HEK293 (cell line): ENCODE data around the gene CLDN14.

Experiments
- ZBTB21 ChIP-seq: fragments of 450-650 bp; formaldehyde crosslinking; IDR thresholded peaks from 2 replicates; pipeline ENCODE4 v1.5.1; 2017; ENCODE audit warnings: missing biosample characterization, missing genetic modification characterization
- ZBTB6 ChIP-seq: fragments of 450-650 bp; formaldehyde crosslinking; IDR thresholded peaks from 2 replicates; pipeline ENCODE4 v1.5.1; 2017; ENCODE audit warnings: missing biosample characterization, missing genetic modification characterization
- ZNF366 ChIP-seq: fragments of 450-650 bp; formaldehyde crosslinking; conservative IDR thresholded peaks from 2 replicates; pipeline ENCODE4 v1.5.1; 2016; ENCODE audit warnings: missing biosample characterization, missing genetic modification characterization
- ZNF423 ChIP-seq: fragments of 450-650 bp; formaldehyde crosslinking; IDR thresholded peaks from 2 replicates; pipeline ENCODE4 v1.5.1; 2016; ENCODE audit warnings: missing biosample characterization, missing genetic modification characterization
- ZNF544 ChIP-seq: fragments of 450-650 bp; formaldehyde crosslinking; IDR thresholded peaks from 2 replicates; pipeline ENCODE4 v1.5.0; 2017; ENCODE audit warnings: missing biosample characterization, missing genetic modification characterization
- ZNF658 ChIP-seq: fragments of 450-650 bp; formaldehyde crosslinking; IDR thresholded peaks from 2 replicates; pipeline ENCODE4; 2016; ENCODE audit warnings: missing biosample characterization, missing genetic modification characterization
- ZNF701 ChIP-seq: fragments of 450-650 bp; formaldehyde crosslinking; IDR thresholded peaks from 2 replicates; pipeline ENCODE4 v1.5.1; 2016; ENCODE audit warnings: missing biosample characterization, missing genetic modification characterization
- TF ChIP-seq, protein P1 (sequence below): fragments of 450-650 bp; formaldehyde crosslinking; IDR thresholded peaks from 2 replicates; pipeline ENCODE4 v1.5.1; 2016; ENCODE audit warnings: missing biosample characterization, missing genetic modification characterization
- TF ChIP-seq, protein P2 (sequence below): fragments of 450-650 bp; formaldehyde crosslinking; IDR thresholded peaks from 2 replicates; pipeline ENCODE4 v1.5.1; 2016; ENCODE audit warnings: missing biosample characterization, missing genetic modification characterization
- TF ChIP-seq, protein P3 (sequence below): fragments of 450-650 bp; formaldehyde crosslinking; IDR thresholded peaks from 2 replicates; pipeline ENCODE4 v1.5.1; 2016; ENCODE audit warnings: missing biosample characterization, missing genetic modification characterization

DNA sequence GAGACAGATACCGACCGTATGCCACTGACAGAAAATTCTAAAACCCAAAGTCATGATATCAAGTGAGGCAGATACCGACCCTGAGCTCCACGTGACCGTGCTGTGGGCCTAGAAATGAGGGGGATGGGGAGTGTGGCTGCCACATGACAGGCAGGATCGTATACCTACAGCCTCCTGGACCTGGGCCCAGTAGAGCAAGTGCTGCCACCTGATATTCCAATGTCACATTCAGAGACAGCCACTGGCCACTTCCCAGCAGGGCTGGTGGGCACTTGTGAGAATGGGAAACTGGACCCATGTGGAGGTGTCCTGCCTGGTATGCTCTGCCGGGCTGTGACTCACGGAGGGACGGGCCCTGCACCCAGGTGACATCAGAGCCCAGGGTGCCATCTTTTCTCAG, 44.6 kb upstream of the CLDN14 start:
- TF ChIP-seq, protein P1, sequence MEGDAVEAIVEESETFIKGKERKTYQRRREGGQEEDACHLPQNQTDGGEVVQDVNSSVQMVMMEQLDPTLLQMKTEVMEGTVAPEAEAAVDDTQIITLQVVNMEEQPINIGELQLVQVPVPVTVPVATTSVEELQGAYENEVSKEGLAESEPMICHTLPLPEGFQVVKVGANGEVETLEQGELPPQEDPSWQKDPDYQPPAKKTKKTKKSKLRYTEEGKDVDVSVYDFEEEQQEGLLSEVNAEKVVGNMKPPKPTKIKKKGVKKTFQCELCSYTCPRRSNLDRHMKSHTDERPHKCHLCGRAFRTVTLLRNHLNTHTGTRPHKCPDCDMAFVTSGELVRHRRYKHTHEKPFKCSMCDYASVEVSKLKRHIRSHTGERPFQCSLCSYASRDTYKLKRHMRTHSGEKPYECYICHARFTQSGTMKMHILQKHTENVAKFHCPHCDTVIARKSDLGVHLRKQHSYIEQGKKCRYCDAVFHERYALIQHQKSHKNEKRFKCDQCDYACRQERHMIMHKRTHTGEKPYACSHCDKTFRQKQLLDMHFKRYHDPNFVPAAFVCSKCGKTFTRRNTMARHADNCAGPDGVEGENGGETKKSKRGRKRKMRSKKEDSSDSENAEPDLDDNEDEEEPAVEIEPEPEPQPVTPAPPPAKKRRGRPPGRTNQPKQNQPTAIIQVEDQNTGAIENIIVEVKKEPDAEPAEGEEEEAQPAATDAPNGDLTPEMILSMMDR (tag by site-specific recombination): no peak
- TF ChIP-seq, protein P2, sequence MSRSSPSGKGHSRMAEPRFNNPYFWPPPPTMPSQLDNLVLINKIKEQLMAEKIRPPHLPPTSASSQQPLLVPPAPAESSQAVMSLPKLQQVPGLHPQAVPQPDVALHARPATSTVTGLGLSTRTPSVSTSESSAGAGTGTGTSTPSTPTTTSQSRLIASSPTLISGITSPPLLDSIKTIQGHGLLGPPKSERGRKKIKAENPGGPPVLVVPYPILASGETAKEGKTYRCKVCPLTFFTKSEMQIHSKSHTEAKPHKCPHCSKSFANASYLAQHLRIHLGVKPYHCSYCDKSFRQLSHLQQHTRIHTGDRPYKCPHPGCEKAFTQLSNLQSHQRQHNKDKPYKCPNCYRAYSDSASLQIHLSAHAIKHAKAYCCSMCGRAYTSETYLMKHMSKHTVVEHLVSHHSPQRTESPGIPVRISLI (tag by site-specific recombination): no peak
- TF ChIP-seq ZBTB6 (tag by site-specific recombination) (no peak), ZNF658 (tag by site-specific recombination) (no peak), ZNF366 (tag by site-specific recombination) (no peak), ZBTB21 (tag by site-specific recombination) (no peak), ZNF544 (tag by site-specific recombination) (no peak), ZNF423 (no peak), ZNF701 (tag by site-specific recombination) (no peak)
- TF ChIP-seq, protein P3, sequence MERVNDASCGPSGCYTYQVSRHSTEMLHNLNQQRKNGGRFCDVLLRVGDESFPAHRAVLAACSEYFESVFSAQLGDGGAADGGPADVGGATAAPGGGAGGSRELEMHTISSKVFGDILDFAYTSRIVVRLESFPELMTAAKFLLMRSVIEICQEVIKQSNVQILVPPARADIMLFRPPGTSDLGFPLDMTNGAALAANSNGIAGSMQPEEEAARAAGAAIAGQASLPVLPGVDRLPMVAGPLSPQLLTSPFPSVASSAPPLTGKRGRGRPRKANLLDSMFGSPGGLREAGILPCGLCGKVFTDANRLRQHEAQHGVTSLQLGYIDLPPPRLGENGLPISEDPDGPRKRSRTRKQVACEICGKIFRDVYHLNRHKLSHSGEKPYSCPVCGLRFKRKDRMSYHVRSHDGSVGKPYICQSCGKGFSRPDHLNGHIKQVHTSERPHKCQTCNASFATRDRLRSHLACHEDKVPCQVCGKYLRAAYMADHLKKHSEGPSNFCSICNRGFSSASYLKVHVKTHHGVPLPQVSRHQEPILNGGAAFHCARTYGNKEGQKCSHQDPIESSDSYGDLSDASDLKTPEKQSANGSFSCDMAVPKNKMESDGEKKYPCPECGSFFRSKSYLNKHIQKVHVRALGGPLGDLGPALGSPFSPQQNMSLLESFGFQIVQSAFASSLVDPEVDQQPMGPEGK (tag by site-specific recombination): no peak
